ENCODE data around the gene COL4A1.

GRCh38 chr13:110305001-110305400 is 2.0 kb downstream of the COL4A1 start:
- TF ChIP-seq CTCF (IDR thresholded peaks at IDR 0.05), result no peak
- no peak for TF ChIP-seq EZH2 (IDR thresholded peaks at IDR 0.05)
- TF ChIP-seq EZH2phosphoT487 (IDR thresholded peaks at IDR 0.05), result no peak

All from neural progenitor cell (in vitro differentiated cells).